H1 (cell line): ENCODE results near the gene DLK1. TPM values are rescaled to one million over a fixed set of nuclear protein-coding genes. Genes with fewer than 3 reads are reported as not detected.

Source experiments
- CBX5 ChIP-seq: fragments of 300-800, 300-1000 bp; sonication (generic); IDR thresholded peaks from 2 replicates; pipeline ENCODE4 v1.7.1; 2016; ENCODE audit warnings: antibody characterized with exemption, low read length, low read depth
- CHD7 ChIP-seq: fragments of 300-600 bp; sonication (generic); IDR thresholded peaks from 2 replicates; pipeline ENCODE4 v1.7.1; 2012; ENCODE audit warnings: low read length, moderate library complexity, mild to moderate bottlenecking, inconsistent platforms; ENCODE audit not compliant: insufficient replicate concordance
- E2F6 ChIP-seq: IDR thresholded peaks from 2 replicates; pipeline ENCODE4 v1.6.1; 2012; ENCODE audit warnings: inconsistent platforms
- EZH2 ChIP-seq: fragments of 200-600 bp; sonication (generic); IDR thresholded peaks from 2 replicates; pipeline ENCODE4 v1.7.1; 2012; ENCODE audit warnings: low read depth, mild to moderate bottlenecking, moderate library complexity, low read length, inconsistent platforms; ENCODE audit not compliant: severe bottlenecking
- FOSL1 ChIP-seq: IDR thresholded peaks from 2 replicates; pipeline ENCODE4 v1.6.1; 2011; ENCODE audit warnings: mild to moderate bottlenecking, low read depth, low read length, moderate library complexity; ENCODE audit not compliant: insufficient read depth
- SAP30 ChIP-seq: fragments of 300-600 bp; sonication (generic); IDR thresholded peaks from 2 replicates; pipeline ENCODE4 v1.7.1; 2012; ENCODE audit warnings: low read length, moderate library complexity, mild to moderate bottlenecking, inconsistent platforms; ENCODE audit not compliant: insufficient read depth, insufficient replicate concordance
- SP2 ChIP-seq: IDR thresholded peaks from 2 replicates; pipeline ENCODE4 v1.6.1; 2012; ENCODE audit warnings: mild to moderate bottlenecking, low read length, inconsistent platforms
- SRF ChIP-seq: IDR thresholded peaks from 2 replicates; pipeline ENCODE4 v1.6.1; 2011; ENCODE audit warnings: mild to moderate bottlenecking, low read depth, low read length, moderate library complexity
- polyA plus RNA-seq, 7 experiments: library from polyadenylated mRNA; depleted of rRNA in 3 of 7; stranded (reverse) in 5 of 7; unstranded in 2 of 7; fragments of >200 nt in 5 of 7; fragments of 200-250 nt in 2 of 7; gene quantifications; 1 replicate in 5 of 7; 2 replicates in 1 of 7; 4 replicates in 1 of 7; pipeline versions ENCODE4 v1.2.1 to v1.2.3, GENCODE V29; 2011 to 2013; ENCODE audit warnings: missing spikeins in 2 of 7, mixed read lengths in 2 of 7
- total RNA-seq: library from RNA; stranded (reverse); fragmentation: NEBNext Ultra II Directional; extraction: Animal tissue kit (Norgen Biotek cat#: 25700); gene quantifications from 2 replicates; pipeline ENCODE4 v1.2.1, GENCODE V29; 2021

DLK1 gene
- total and polyA plus RNA-seq, 2 of the 8 experiments (the other 6 are each of a cell fraction or from before 2014, with no cell fraction given) = 1.3 to 2.4 TPM

GRCh38 chr14:100750762-100751699 is 24.3 kb downstream of the DLK1 start (continued):
- no peak for TF ChIP-seq CHD7
- TF ChIP-seq SP2 = no peak
- no peak for TF ChIP-seq CBX5
- no peak for TF ChIP-seq SRF
- no peak for TF ChIP-seq FOSL1
- TF ChIP-seq EZH2 = no peak
- TF ChIP-seq E2F6 = no peak
- no peak for TF ChIP-seq SAP30
